Nucleus accumbens (tissue), 56 donors: ENCODE results near the gene S100PBP.
A peak's percentile ranks its signal among the peaks of the same experiment; 100 is the strongest.

Experiments used
- DNase-seq, 56 donors: peaks; one replicate each; lab custom pipeline; 2025; lab: John Stamatoyannopoulos, UW

S100PBP gene

GRCh38 chr1:32867151-32867550 is 49.7 kb downstream of the S100PBP start:
- no peak for DNase-seq

GRCh38 chr1:32867671-32868070 is 50.2 kb downstream of the S100PBP start:
- DNase-seq: no peak

GRCh38 chr1:32868085-32868484 is 50.6 kb downstream of the S100PBP start:
- no peak for DNase-seq

- no peak for DNase-seq
These were observed 51.5 kb downstream of the S100PBP start for GRCh38 chr1:32868806-32869455.

GRCh38 chr1:32869923-32870614 is 52.6 kb downstream of the S100PBP start:
- no peak for DNase-seq

- DNase-seq: peak in 1 of 56 donors; percentile 47
These were observed 53.3 kb downstream of the S100PBP start, which contains the start of gene FNDC5 for GRCh38 chr1:32870615-32871363. TSS of gene FNDC5 (minus strand) at chr1:32870912.

- no peak for DNase-seq
These were observed 54.1 kb downstream of the S100PBP start for GRCh38 chr1:32871364-32872191.

GRCh38 chr1:32872192-32872460 is 54.7 kb downstream of the S100PBP start:
- DNase-seq: no peak

GRCh38 chr1:32873484-32873883 is 56.0 kb downstream of the S100PBP start:
- no peak for DNase-seq

GRCh38 chr1:32874860-32875752 is 57.7 kb downstream of the S100PBP start:
- DNase-seq: no peak

- peak in 27 of 56 donors; percentile 11 to 70 (median 33) for DNase-seq
These were observed 59.1 kb downstream of the S100PBP start for GRCh38 chr1:32876341-32877210.

- peak in 3 of 56 donors; percentile 24 to 52 (median 40) for DNase-seq
These were observed 60.0 kb downstream of the S100PBP start for GRCh38 chr1:32877211-32878110.

- peak in 17 of 56 donors; percentile 15 to 65 (median 36) for DNase-seq
These were observed 60.7 kb downstream of the S100PBP start for GRCh38 chr1:32878183-32878582.

- peak in 2 of 56 donors; percentile 24 to 53 for DNase-seq
These were observed 61.2 kb downstream of the S100PBP start for GRCh38 chr1:32878637-32879041.

GRCh38 chr1:32881291-32881690 is 63.8 kb downstream of the S100PBP start:
- no peak for DNase-seq

GRCh38 chr1:32881871-32882850 is 64.7 kb downstream of the S100PBP start:
- DNase-seq: peak in 19 of 56 donors; percentile 15 to 65 (median 34)
